Measurements from ENCODE around the gene CEP95.

GRCh38 chr17:64519601-64520000 is 12.8 kb downstream of the CEP95 start:
- TF ChIP-seq POLR2A (IDR thresholded peaks at IDR 0.05): no peak
- no peak for TF ChIP-seq CTCF (IDR thresholded peaks at IDR 0.05)
- no peak for TF ChIP-seq EP300 (IDR thresholded peaks at IDR 0.05)
- TF ChIP-seq POLR2AphosphoS5 (IDR thresholded peaks at IDR 0.05): no peak
